AG09309 (cell line): ENCODE measurements around the gene YPEL1.

ENCODE experiments used
- DNase-seq: peaks from one replicate; pipeline ENCODE4 v3.0.0-alpha.2; 2010; ENCODE audit warnings: low read depth
- H3K4me3 ChIP-seq: 2 replicates; pipeline ENCODE4 v1.5.1; 2011; ENCODE audit warnings: mild to moderate bottlenecking, low read depth, low read length, moderate library complexity; ENCODE audit not compliant: control insufficient read depth
- TF ChIP-seq, protein P1 (sequence below): IDR thresholded peaks from 2 replicates; pipeline ENCODE4 v1.5.1; 2011; ENCODE audit warnings: mild to moderate bottlenecking, low read depth, low read length, inconsistent platforms; ENCODE audit not compliant: insufficient read depth, control insufficient read depth; ENCODE audit errors: missing control alignments

Gene YPEL1

DNA sequence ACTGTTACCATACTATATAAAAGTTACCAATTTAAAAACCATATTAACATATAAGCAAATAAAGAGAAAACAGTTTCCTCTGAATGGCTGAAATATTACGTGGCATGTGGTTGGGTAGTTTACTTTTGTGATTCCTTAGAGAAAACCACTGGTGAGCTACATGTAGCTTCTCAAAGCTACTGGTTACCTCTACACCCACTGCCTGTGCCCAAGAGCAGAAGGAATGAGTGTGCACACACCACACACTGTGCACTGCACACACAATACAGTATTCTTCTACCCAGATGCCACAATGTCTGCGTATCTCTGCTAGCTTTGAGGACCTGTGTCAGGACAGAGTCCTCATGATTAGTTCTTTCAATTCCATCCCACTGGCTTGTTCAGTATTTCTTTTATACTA is 25.5 kb upstream of the YPEL1 start:
- H3K4me3 ChIP-seq: no peak overlapping the region
- DNase-seq: no peak
- TF ChIP-seq, protein P1, sequence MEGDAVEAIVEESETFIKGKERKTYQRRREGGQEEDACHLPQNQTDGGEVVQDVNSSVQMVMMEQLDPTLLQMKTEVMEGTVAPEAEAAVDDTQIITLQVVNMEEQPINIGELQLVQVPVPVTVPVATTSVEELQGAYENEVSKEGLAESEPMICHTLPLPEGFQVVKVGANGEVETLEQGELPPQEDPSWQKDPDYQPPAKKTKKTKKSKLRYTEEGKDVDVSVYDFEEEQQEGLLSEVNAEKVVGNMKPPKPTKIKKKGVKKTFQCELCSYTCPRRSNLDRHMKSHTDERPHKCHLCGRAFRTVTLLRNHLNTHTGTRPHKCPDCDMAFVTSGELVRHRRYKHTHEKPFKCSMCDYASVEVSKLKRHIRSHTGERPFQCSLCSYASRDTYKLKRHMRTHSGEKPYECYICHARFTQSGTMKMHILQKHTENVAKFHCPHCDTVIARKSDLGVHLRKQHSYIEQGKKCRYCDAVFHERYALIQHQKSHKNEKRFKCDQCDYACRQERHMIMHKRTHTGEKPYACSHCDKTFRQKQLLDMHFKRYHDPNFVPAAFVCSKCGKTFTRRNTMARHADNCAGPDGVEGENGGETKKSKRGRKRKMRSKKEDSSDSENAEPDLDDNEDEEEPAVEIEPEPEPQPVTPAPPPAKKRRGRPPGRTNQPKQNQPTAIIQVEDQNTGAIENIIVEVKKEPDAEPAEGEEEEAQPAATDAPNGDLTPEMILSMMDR: no peak

DNA sequence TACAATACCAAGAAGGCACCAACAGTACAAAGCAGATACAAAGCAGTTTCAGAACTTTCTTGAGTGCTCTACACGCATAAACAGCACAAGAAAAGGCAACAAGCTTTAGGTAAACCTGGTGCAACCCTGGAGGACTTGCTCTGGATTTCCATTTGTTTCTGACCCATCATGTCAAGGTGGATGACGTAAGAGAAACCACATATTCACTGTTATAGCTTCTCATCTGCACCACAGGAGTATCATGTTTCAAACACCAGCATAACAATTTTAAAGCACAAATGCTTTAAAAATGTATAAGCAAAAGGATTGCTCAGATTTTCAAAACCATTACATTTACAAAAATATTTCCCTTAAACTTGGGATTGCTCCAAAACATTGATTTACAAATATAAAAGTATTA is 25.0 kb upstream of the YPEL1 start:
- no peak overlapping the region for H3K4me3 ChIP-seq
- DNase-seq: peak; percentile 65
- TF ChIP-seq, protein P1: no peak

DNA sequence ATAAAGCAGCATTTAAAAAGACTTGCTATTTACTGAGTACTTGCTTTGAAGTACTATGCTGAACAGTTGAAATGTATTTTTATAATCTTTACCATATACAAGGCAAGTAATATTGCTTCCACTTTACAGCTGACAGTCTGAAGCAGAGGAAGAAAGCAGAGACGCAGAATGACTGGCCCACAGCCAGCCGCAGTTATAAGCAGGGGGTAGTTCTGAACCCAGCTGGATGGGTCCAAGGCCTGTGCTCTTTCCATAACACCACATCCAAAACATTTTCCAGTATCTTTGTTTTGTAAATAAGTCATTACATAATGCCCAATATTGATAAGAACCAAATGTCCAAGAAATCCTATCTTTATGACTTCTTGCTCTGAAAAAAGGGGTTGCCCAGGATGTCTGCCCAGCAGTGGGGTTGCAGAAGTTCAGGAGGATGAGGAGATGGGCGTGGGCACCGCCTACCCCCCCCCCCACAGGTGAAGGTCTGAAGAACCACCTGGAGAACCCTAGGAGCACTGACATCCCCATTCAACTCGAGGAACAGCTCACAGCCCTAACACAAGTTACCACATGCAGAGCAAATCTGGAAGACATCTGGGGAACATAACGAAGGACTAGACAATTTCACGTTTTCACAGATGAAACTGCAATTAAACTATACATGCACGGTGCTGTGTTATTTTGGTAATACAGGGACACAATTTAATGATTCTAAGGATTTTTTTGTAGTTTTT is 24.2 kb upstream of the YPEL1 start:
- TF ChIP-seq, protein P1: no peak
- no peak overlapping the region for H3K4me3 ChIP-seq
- DNase-seq: no peak

DNA sequence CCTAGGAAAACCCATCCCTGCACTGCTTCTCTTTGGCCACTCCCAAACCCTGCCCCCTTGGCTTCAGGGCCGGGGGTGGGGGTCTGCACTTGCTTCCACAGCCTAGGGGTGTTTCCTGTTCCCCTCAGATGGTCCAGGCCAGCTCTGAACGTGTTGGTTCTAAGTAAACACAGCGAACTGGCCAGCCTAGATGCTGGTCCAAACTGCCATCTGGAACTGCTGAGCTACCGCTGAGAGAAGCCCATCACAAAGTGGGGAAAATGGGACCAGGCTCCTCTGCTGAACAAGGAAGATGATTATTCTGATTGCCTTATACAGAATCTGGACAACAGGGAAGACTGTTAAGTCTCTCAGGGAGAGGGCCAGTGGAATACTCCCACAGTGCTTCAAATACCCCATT is 23.5 kb upstream of the YPEL1 start:
- no peak overlapping the region for H3K4me3 ChIP-seq
- TF ChIP-seq, protein P1: no peak
- DNase-seq: no peak

DNA sequence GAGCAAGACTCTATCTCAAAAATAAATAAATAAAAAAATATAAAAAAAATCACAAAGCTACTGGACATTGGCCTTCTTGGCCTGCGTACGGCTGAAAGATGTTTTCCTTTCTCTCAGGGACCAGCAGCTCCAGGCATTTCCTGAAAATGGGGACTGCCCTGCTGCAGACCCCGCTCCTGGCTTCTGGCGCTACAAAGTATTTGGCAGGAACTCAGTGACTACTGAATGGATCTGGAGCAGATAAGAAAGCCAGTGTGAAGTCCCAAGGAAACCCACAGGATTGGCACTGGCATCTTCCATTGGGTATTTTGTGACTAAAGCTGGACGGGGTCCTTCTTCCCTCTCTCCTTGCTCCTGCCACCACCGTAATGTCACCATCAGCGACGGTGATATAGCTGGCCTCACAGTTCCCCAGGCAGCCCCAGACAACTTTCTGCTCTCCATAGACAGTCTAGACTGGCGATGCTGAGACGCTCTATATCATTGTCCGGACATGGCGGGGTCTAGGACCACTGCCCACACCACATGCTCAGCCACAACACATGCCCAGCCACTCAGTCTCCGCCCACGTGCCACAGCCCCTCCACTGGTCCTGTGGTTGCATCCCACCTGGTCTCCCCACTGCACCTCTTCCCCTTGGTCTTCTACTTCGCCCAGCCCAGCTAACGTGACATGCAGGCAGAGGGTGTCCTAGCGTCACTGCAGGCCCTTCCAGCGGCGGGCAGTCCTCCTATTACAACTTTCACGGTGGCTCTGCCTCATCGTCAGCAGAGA is 22.7 kb upstream of the YPEL1 start:
- H3K4me3 ChIP-seq: no peak overlapping the region
- DNase-seq: no peak
- TF ChIP-seq, protein P1: no peak

DNA sequence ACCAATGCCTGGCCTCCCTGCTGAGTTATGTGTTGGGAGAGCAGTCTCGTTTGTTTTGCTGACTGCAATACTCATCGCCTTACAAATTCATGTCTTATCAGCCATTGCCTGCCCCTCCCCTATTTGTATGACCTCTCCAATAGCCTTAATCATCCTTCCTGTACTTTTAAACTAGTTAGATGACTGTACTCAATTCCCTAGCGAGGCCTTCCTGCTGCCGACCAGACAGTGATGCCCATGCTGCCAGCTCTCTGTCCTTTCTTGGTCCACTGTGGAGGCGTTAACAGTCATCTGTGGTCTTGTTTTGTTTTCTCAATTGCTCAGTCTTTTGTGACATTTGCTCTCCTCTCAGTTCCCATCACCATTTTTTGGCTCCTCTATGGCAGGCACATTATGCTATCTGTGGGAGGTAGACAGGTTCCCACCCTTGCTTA is 20.3 kb upstream of the YPEL1 start:
- no peak for DNase-seq
- no peak overlapping the region for H3K4me3 ChIP-seq
- TF ChIP-seq, protein P1: no peak
